PC-3 (cell line): Measurements from ENCODE around the gene NELFE. TPM values are rescaled to one million over a fixed set of nuclear protein-coding genes. Genes with fewer than 3 reads are reported as not detected.

ENCODE experiments used
- ATAC-seq: fragments of 200-7000 bp; cut with Tn5 transposase; 2 replicates; pipeline ENCODE4 v1.9.1; 2020; ENCODE audit warnings: mild to moderate bottlenecking, moderate library complexity
- BruUV-seq: library from RNA; stranded (reverse); fragments of 400-500 nt; replicated peaks from 2 replicates; lab custom pipeline; 2021; lab: Mats Ljungman, UMichigan
- CTCF ChIA-PET: fragments of 300-600 bp; sonication (Branson Sonifier 250); formaldehyde crosslinking; loops from one replicate; lab custom pipeline; 2022; ENCODE audit warnings: antibody characterized with exemption; lab: Charles Lee
- POLR2A ChIA-PET: fragments of 300-600 bp; sonication (Branson Sonifier 250); formaldehyde crosslinking; loops from one replicate; lab custom pipeline; 2022; ENCODE audit warnings: antibody characterized with exemption; ENCODE audit not compliant: unreplicated experiment; lab: Charles Lee
- DNase-seq: peaks from one replicate; pipeline ENCODE4 v3.0.0-alpha.2; 2015
- H2AFZ ChIP-seq: fragments of 300-600 bp; sonication (generic); 2 replicates; pipeline ENCODE4 v1.6.0; 2016; ENCODE audit warnings: antibody characterized with exemption, low read length
- H3F3A ChIP-seq: fragments of 300-600 bp; sonication (generic); one replicate; pipeline ENCODE4 v1.6.0; 2017; ENCODE audit warnings: antibody characterized with exemption, low read length, control low read depth, mild to moderate bottlenecking; ENCODE audit not compliant: unreplicated experiment
- H3K27ac ChIP-seq: fragments of 300-600 bp; sonication (generic); 2 replicates; pipeline ENCODE4 v1.5.1; 2016; ENCODE audit warnings: mild to moderate bottlenecking, low read length
- H3K27me3 ChIP-seq: fragments of 300-600 bp; sonication (generic); 2 replicates; pipeline ENCODE4 v1.6.1; 2016; ENCODE audit warnings: low read length, mixed read lengths
- H3K36me3 ChIP-seq: fragments of 300-600 bp; sonication (generic); 2 replicates; pipeline ENCODE4 v1.6.1; 2016; ENCODE audit warnings: low read depth, mixed run types, low read length, mixed read lengths
- H3K4me1 ChIP-seq: fragments of 300-600 bp; sonication (generic); 2 replicates; pipeline ENCODE4 v1.5.1; 2016; ENCODE audit warnings: low read length; ENCODE audit not compliant: insufficient read depth
- H3K4me2 ChIP-seq: fragments of 300-600 bp; sonication (generic); 2 replicates; pipeline ENCODE4 v1.6.0; 2016; ENCODE audit warnings: low read length
- H3K4me3 ChIP-seq: fragments of 300-600 bp; sonication (generic); 2 replicates; pipeline ENCODE4 v1.5.1; 2016; ENCODE audit warnings: mild to moderate bottlenecking, low read length, mixed read lengths
- H3K79me2 ChIP-seq: fragments of 300-600 bp; sonication (generic); 2 replicates; pipeline ENCODE4 v1.6.1; 2017; ENCODE audit warnings: low read length, mixed read lengths
- H3K9ac ChIP-seq: fragments of 300-600 bp; sonication (generic); 2 replicates; pipeline ENCODE4 v1.6.0; 2016; ENCODE audit warnings: mild to moderate bottlenecking, low read length
- H3K9me2 ChIP-seq: fragments of 300-600 bp; sonication (generic); replicated peaks from 2 replicates; pipeline ENCODE4 v1.6.1; 2016; ENCODE audit warnings: mixed run types, low read length, mixed read lengths
- H3K9me3 ChIP-seq: fragments of 300-600 bp; sonication (generic); 2 replicates; pipeline ENCODE4 v1.6.1; 2016; ENCODE audit warnings: low read length, mixed read lengths
- H4K20me1 ChIP-seq: fragments of 300-600 bp; sonication (generic); 2 replicates; pipeline ENCODE4 v1.6.1; 2016; ENCODE audit warnings: low read length, mixed read lengths
- CTCF ChIP-seq: fragments of 300-600 bp; sonication (generic); conservative IDR thresholded peaks from 2 replicates; pipeline ENCODE4 v1.5.1; 2017; ENCODE audit warnings: antibody characterized with exemption, low read depth, mild to moderate bottlenecking, low read length
- EZH2 ChIP-seq: fragments of 300-600 bp; sonication (generic); IDR thresholded peaks from one replicate; pipeline ENCODE4 v1.6.1; 2017; ENCODE audit warnings: antibody characterized with exemption, mild to moderate bottlenecking, low read length; ENCODE audit not compliant: unreplicated experiment
- EZH2phosphoT487 ChIP-seq: fragments of 300-600 bp; sonication (generic); IDR thresholded peaks from 2 replicates; pipeline ENCODE4 v1.6.1; 2018; ENCODE audit warnings: mild to moderate bottlenecking, antibody characterized with exemption, low read length, borderline replicate concordance
- intact Hi-C: fragments of 100-400 bp; cut with micrococcal nuclease; formaldehyde crosslinking; loops from 2 replicates; pipeline ENCODE4 v1.9.0; 2023
- total RNA-seq: library from RNA; depleted of rRNA; stranded (reverse); fragments of >200 nt; gene quantifications from 2 replicates; pipeline ENCODE4 v1.2.3, GENCODE V29; 2014

Gene NELFE
- total RNA-seq, 1 experiment from 2014 or later, result 132 TPM

GRCh38 chr6:31945154-31945506 lies 13.6 kb downstream of the NELFE start:
- no peak overlapping the region for H3K9ac ChIP-seq
- H3K4me3 ChIP-seq, result peak overlapping the region; percentile 29; the same call in 1 of the 2 replicates
- H3K27ac ChIP-seq, result peak overlapping the region; percentile 81
- ChIA-PET CTCF (no interaction called here), POLR2A (no interaction called here)
- no peaks in the 10 kb centered on the region for H4K20me1 ChIP-seq
- H3K4me1 ChIP-seq, result peaks cover 26% of the 10 kb centered on the region
- BruUV-seq, result no TSS peak
- H3K27me3 ChIP-seq, result no peaks in the 10 kb centered on the region
- DNase-seq, result no peak
- intact Hi-C loops, result no loop called here
- peak overlapping the region; percentile 74 for H3K4me2 ChIP-seq
- H2AFZ ChIP-seq, result no peak overlapping the region
- TF ChIP-seq CTCF (no peak), EZH2phosphoT487 (no peak), EZH2 (no peak)
- ATAC-seq, result no peak
- no peaks in the 10 kb centered on the region for H3K9me2 ChIP-seq
- H3K36me3 ChIP-seq, result no peaks in the 10 kb centered on the region
- H3K79me2 ChIP-seq, result no peaks in the 10 kb centered on the region
- no peaks in the 10 kb centered on the region for H3K9me3 ChIP-seq
- H3F3A ChIP-seq, result no peaks in the 10 kb centered on the region

- H3K27ac ChIP-seq, result no peak overlapping the region
- no peak for TF ChIP-seq CTCF
- no peak for TF ChIP-seq EZH2phosphoT487
- no peak for TF ChIP-seq EZH2
- POLR2A ChIA-PET, result no interaction called here
- no peak overlapping the region for H3K9ac ChIP-seq
- BruUV-seq, result no TSS peak
- H4K20me1 ChIP-seq, result no peaks in the 10 kb centered on the region
- no peaks in the 10 kb centered on the region for H3F3A ChIP-seq
- intact Hi-C loops, result no loop called here
- no peaks in the 10 kb centered on the region for H3K79me2 ChIP-seq
- H3K9me3 ChIP-seq, result no peaks in the 10 kb centered on the region
- H3K4me2 ChIP-seq, result no peak overlapping the region
- H3K4me1 ChIP-seq, result peaks cover 24% of the 10 kb centered on the region
- no peaks in the 10 kb centered on the region for H3K36me3 ChIP-seq
- H2AFZ ChIP-seq, result no peak overlapping the region
- ATAC-seq, result no peak
- CTCF ChIA-PET, result no interaction called here
- H3K4me3 ChIP-seq, result no peak overlapping the region
- no peaks in the 10 kb centered on the region for H3K9me2 ChIP-seq
- no peaks in the 10 kb centered on the region for H3K27me3 ChIP-seq
- DNase-seq, result no peak
These were observed 15.0 kb downstream of the NELFE start for GRCh38 chr6:31943742-31944141.

- intact Hi-C loops, result no loop called here
- H4K20me1 ChIP-seq, result no peaks in the 10 kb centered on the region
- TF ChIP-seq EZH2phosphoT487 (no peak), CTCF (no peak), EZH2 (no peak)
- no peaks in the 10 kb centered on the region for H3F3A ChIP-seq
- no peaks in the 10 kb centered on the region for H3K9me2 ChIP-seq
- H3K9me3 ChIP-seq, result no peaks in the 10 kb centered on the region
- no peaks in the 10 kb centered on the region for H3K79me2 ChIP-seq
- H3K36me3 ChIP-seq, result no peaks in the 10 kb centered on the region
- peaks cover 12% of the 10 kb centered on the region for H3K4me1 ChIP-seq
- no peak overlapping the region for H3K4me2 ChIP-seq
- no peak overlapping the region for H2AFZ ChIP-seq
- DNase-seq (peak; percentile 43), ATAC-seq (0 out of 2 replicates have a peak, but pooled peaks have one; percentile 24)
- H3K4me3 ChIP-seq, result no peak overlapping the region
- no TSS peak for BruUV-seq
- CTCF ChIA-PET, result no interaction called here
- H3K9ac ChIP-seq, result no peak overlapping the region
- H3K27me3 ChIP-seq, result no peaks in the 10 kb centered on the region
- no peak overlapping the region for H3K27ac ChIP-seq
- POLR2A ChIA-PET, result no interaction called here
These were observed 18.5 kb downstream of the NELFE start for GRCh38 chr6:31940256-31940664.
